GM21529 (cell line): ENCODE measurements around the gene NUBPL.

Experiments
- ATAC-seq: cut with Tn5 transposase; IDR thresholded peaks from one replicate; pipeline ENCODE4 v1.9.1; 2021; ENCODE audit not compliant: unreplicated experiment

NUBPL gene

GRCh38 chr14:31902002-31902401 lies 340.8 kb downstream of the NUBPL start:
- no peak for ATAC-seq

GRCh38 chr14:31902945-31903646 lies 341.9 kb downstream of the NUBPL start:
- no peak for ATAC-seq

DNA sequence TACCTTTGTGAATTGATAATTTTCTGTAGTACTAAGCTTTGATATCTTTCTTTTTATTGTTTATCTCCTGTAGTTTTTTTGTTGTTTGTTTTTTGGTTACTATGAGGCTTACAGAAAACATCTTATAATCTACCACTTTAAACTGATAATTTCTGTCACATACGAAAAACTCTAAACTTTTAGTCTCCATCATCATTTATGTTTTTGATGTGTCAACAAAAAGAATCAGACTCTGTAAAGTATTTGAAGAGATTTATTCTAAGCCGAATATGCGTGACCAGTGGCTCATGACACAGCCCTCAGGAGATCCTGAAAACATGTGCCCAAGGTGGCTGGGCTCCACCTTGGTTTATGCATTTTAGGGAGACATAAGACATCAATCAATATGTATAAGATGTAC lies 348.8 kb downstream of the NUBPL start:
- no peak for ATAC-seq
